Measurements from ENCODE around the gene PRMT3.

PRMT3 gene

GRCh38 chr11:20355221-20356219 lies 32.0 kb upstream of the PRMT3 start:
- peak; percentile 11 for DNase-seq (ENCODE audit: low read depth)
- H3K4me3 ChIP-seq (ENCODE audit: low read depth, low read length) = no peak overlapping the region
- TF ChIP-seq CTCF (IDR thresholded peaks at IDR 0.05; ENCODE audit: control insufficient read depth, extremely low read depth, insufficient read depth) = peak; percentile 72

DNA sequence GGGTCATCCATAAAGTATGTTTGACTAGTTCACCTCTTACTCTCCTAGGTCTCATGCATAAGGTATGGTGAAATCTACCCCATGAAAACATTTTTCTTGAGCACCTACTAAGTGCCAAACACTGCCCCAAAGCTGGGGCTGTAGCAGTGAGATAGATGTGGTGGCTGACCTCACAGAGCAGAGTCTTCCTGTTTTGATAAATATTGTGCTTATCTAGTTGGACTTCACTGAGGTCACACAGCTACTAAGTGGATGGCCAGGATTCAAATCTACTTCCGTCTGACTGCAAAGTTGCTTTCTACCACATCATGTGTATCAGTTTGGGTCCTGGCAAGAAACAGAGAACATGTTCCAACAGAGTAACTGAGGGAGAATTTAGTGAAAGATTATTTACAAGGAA lies 30.4 kb upstream of the PRMT3 start:
- H3K4me3 ChIP-seq (ENCODE audit: low read depth, low read length) = no peak overlapping the region
- no peak for DNase-seq (ENCODE audit: low read depth)
- TF ChIP-seq CTCF (IDR thresholded peaks at IDR 0.05; ENCODE audit: control insufficient read depth, extremely low read depth, insufficient read depth) = no peak

GRCh38 chr11:20360650-20361049 lies 26.9 kb upstream of the PRMT3 start:
- no peak overlapping the region for H3K4me3 ChIP-seq (ENCODE audit: low read depth, low read length)
- no peak for TF ChIP-seq CTCF (IDR thresholded peaks at IDR 0.05; ENCODE audit: control insufficient read depth, extremely low read depth, insufficient read depth)
- no peak for DNase-seq (ENCODE audit: low read depth)

DNA sequence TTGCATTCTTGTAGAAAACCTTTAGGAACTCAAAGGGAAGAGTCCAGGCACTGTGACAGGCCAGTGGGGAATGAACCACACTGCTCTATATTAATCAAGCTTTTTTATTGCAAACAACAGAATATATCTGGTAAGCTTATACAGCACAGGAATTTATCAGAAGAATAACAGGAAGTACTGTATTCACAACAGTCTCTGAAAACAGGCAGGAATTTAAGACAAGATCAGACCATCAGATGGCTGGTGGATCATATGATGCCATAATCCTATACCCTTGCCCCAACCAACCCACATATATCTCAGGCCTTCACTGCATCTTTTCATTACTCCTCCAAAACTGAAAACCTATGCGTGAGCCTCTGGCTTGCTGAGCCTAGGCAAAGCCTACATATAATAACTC lies 25.0 kb upstream of the PRMT3 start:
- no peak for DNase-seq (ENCODE audit: low read depth)
- no peak for TF ChIP-seq CTCF (IDR thresholded peaks at IDR 0.05; ENCODE audit: control insufficient read depth, extremely low read depth, insufficient read depth)
- no peak overlapping the region for H3K4me3 ChIP-seq (ENCODE audit: low read depth, low read length)

- H3K4me3 ChIP-seq (ENCODE audit: low read depth, low read length) = no peak overlapping the region; the same call in 1 of the 2 replicates
- no peak for DNase-seq (ENCODE audit: low read depth)
- no peak for TF ChIP-seq CTCF (IDR thresholded peaks at IDR 0.05; ENCODE audit: control insufficient read depth, extremely low read depth, insufficient read depth)
Measured at GRCh38 chr11:20363149-20363499, 24.4 kb upstream of the PRMT3 start.

GRCh38 chr11:20363500-20364340 lies 23.8 kb upstream of the PRMT3 start, which contains the start of gene HTATIP2:
Gene HTATIP2 (plus strand): TSS chr11:20363714. CDS start chr11:20364238, 524 bp downstream.
- peak within 1 kb of the TSS; percentile 32 for H3K4me3 ChIP-seq (ENCODE audit: low read depth, low read length)
- no peak for TF ChIP-seq CTCF (IDR thresholded peaks at IDR 0.05; ENCODE audit: control insufficient read depth, extremely low read depth, insufficient read depth)
- no peak for DNase-seq (ENCODE audit: low read depth)
